Breast epithelium (tissue), 3 donors: ENCODE results near the gene PAXX.

Experiments used
- POLR2A ChIP-seq: fragments of 450-650 bp; IDR thresholded peaks from one replicate; pipeline ENCODE4 v1.6.1; 2016; ENCODE audit warnings: antibody characterized with exemption, mild to moderate bottlenecking, moderate library complexity
- POLR2AphosphoS5 ChIP-seq, 3 donors: sonication (generic); formaldehyde crosslinking; IDR thresholded peaks; one replicate each; pipeline ENCODE4 v1.6.1; 2017; ENCODE audit warnings: antibody characterized with exemption in 3 of 3
- TF ChIP-seq, protein P1 (sequence below), 3 donors: fragments of 450-650 bp; IDR thresholded peaks; one replicate each; pipeline ENCODE4 v1.5.1; 2016 to 2017; ENCODE audit warnings: antibody characterized with exemption in 3 of 3, mild to moderate bottlenecking in 3 of 3, moderate library complexity in 3 of 3

DNA sequence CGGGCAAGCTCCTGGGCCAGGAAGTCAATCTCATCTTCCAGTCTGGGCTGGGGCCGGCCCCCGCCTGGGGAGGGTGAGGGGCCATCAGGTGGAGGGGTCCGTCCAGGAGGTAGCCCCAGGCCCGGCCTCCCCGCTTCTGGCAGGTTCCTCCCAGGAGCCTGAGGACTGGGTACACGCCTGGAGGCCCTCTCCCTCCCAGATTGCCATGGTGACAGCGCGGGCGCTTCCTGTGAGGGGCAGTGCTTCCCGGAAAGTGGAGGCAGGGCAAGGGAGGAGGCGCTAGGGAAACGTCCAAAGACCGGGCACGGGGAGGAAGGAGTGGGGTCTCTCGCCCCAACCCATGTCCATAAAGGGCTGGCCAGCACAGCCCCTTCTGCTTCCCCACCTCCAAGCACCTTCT lies 48.9 kb downstream of the PAXX start:
- TF ChIP-seq, protein P1, sequence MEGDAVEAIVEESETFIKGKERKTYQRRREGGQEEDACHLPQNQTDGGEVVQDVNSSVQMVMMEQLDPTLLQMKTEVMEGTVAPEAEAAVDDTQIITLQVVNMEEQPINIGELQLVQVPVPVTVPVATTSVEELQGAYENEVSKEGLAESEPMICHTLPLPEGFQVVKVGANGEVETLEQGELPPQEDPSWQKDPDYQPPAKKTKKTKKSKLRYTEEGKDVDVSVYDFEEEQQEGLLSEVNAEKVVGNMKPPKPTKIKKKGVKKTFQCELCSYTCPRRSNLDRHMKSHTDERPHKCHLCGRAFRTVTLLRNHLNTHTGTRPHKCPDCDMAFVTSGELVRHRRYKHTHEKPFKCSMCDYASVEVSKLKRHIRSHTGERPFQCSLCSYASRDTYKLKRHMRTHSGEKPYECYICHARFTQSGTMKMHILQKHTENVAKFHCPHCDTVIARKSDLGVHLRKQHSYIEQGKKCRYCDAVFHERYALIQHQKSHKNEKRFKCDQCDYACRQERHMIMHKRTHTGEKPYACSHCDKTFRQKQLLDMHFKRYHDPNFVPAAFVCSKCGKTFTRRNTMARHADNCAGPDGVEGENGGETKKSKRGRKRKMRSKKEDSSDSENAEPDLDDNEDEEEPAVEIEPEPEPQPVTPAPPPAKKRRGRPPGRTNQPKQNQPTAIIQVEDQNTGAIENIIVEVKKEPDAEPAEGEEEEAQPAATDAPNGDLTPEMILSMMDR (IDR thresholded peaks at IDR 0.05): no peak
- TF ChIP-seq POLR2AphosphoS5 (IDR thresholded peaks at IDR 0.05) (no peak), POLR2A (no peak)
